HepG2 (cell line): ENCODE measurements around the gene SESN2. TPM values are rescaled to one million over a fixed set of nuclear protein-coding genes. Genes with fewer than 3 reads are reported as not detected.
A peak's percentile ranks its signal among the peaks of the same experiment; 100 is the strongest.

Source experiments
- AGO1 ChIP-seq: fragments of 200-400 bp; formaldehyde crosslinking; IDR thresholded peaks from 2 replicates; pipeline ENCODE4 v1.6.1; 2017; ENCODE audit warnings: mild to moderate bottlenecking, low read depth, low read length, moderate library complexity; ENCODE audit not compliant: poor library complexity, severe bottlenecking
- CENPX ChIP-seq: sonication (generic); formaldehyde crosslinking; IDR thresholded peaks from 2 replicates; pipeline ENCODE4 v1.9.0; 2021; ENCODE audit warnings: mild to moderate bottlenecking, missing genetic modification reagents, moderate library complexity
- DNMT1 ChIP-seq: sonication (generic); formaldehyde crosslinking; IDR thresholded peaks from 2 replicates; pipeline ENCODE4 v1.5.1; 2020; ENCODE audit warnings: mild to moderate bottlenecking, missing genetic modification reagents
- HNRNPLL ChIP-seq: fragments of 200-400 bp; formaldehyde crosslinking; IDR thresholded peaks from 2 replicates; pipeline ENCODE4 v1.6.1; 2017; ENCODE audit warnings: mild to moderate bottlenecking, low read depth, low read length; ENCODE audit not compliant: poor library complexity, severe bottlenecking
- KDM2A ChIP-seq: sonication (generic); formaldehyde crosslinking; IDR thresholded peaks from 2 replicates; pipeline ENCODE4 v1.4.0; 2020; ENCODE audit warnings: low read depth, missing genetic modification reagents, borderline replicate concordance
- MXD4 ChIP-seq: IDR thresholded peaks from 2 replicates; pipeline ENCODE4 v1.6.1; 2016; ENCODE audit warnings: mild to moderate bottlenecking, missing biosample characterization, missing genetic modification reagents
- NBN ChIP-seq: fragments of 450-650 bp; conservative IDR thresholded peaks from 2 replicates; pipeline ENCODE4 v1.6.1; 2017
- NFATC3 ChIP-seq: sonication (generic); formaldehyde crosslinking; IDR thresholded peaks from 2 replicates; pipeline ENCODE4 v1.5.1; 2020; ENCODE audit warnings: mild to moderate bottlenecking, missing genetic modification reagents
- NR3C1 ChIP-seq: sonication (generic); formaldehyde crosslinking; IDR thresholded peaks from 2 replicates; pipeline ENCODE4 v1.4.0; 2020; ENCODE audit warnings: missing genetic modification reagents
- PCBP1 ChIP-seq: fragments of 200-400 bp; formaldehyde crosslinking; IDR thresholded peaks from 2 replicates; pipeline ENCODE4 v1.6.1; 2017; ENCODE audit warnings: mild to moderate bottlenecking, low read depth, low read length, borderline replicate concordance
- PCBP2 ChIP-seq: fragments of 200-400 bp; formaldehyde crosslinking; optimal IDR thresholded peaks from 2 replicates; pipeline ENCODE3; 2018; ENCODE audit warnings: low read length, low read depth; ENCODE audit not compliant: poor library complexity, severe bottlenecking
- PTBP1 ChIP-seq: fragments of 200-400 bp; formaldehyde crosslinking; IDR thresholded peaks from 2 replicates; pipeline ENCODE4 v1.6.1; 2018; ENCODE audit warnings: low read length, low read depth; ENCODE audit not compliant: poor library complexity, severe bottlenecking
- RARA ChIP-seq: IDR thresholded peaks from 2 replicates; pipeline ENCODE4 v1.6.1; 2016; ENCODE audit warnings: missing genetic modification reagents, missing compliant biosample characterization
- STAG1 ChIP-seq: sonication (generic); formaldehyde crosslinking; IDR thresholded peaks from 2 replicates; pipeline ENCODE4 v1.4.0; 2020; ENCODE audit warnings: missing genetic modification reagents
- ZBTB20 ChIP-seq: sonication (generic); formaldehyde crosslinking; IDR thresholded peaks from 2 replicates; pipeline ENCODE4 v1.8.1; 2023; ENCODE audit warnings: missing genetic modification reagents, low read depth, mild to moderate bottlenecking, borderline replicate concordance
- ZBTB8A ChIP-seq: sonication (generic); formaldehyde crosslinking; IDR thresholded peaks from 2 replicates; pipeline ENCODE4 v1.4.0; 2020; ENCODE audit warnings: mild to moderate bottlenecking, low read depth, missing genetic modification reagents, borderline replicate concordance
- ZNF354B ChIP-seq: sonication (generic); formaldehyde crosslinking; IDR thresholded peaks from 2 replicates; pipeline ENCODE4 v1.8.0; 2022; ENCODE audit warnings: mild to moderate bottlenecking, missing genetic modification reagents
- ZNF460 ChIP-seq: sonication (generic); formaldehyde crosslinking; IDR thresholded peaks from 2 replicates; pipeline ENCODE4 v1.5.1; 2020; ENCODE audit warnings: missing genetic modification reagents, mild to moderate bottlenecking, borderline replicate concordance
- ZNF468 ChIP-seq: sonication (generic); formaldehyde crosslinking; IDR thresholded peaks from 2 replicates; pipeline ENCODE4 v1.8.0; 2022; ENCODE audit warnings: mild to moderate bottlenecking, moderate library complexity, missing genetic modification reagents
- ZNF510 ChIP-seq: sonication (generic); formaldehyde crosslinking; IDR thresholded peaks from 2 replicates; pipeline ENCODE4 v1.4.0; 2020; ENCODE audit warnings: low read depth, mild to moderate bottlenecking, missing genetic modification reagents
- ZNF546 ChIP-seq: sonication (generic); formaldehyde crosslinking; conservative IDR thresholded peaks from 2 replicates; pipeline ENCODE4 v1.8.1; 2023; ENCODE audit warnings: mild to moderate bottlenecking, missing genetic modification reagents
- ZNF556 ChIP-seq: sonication (generic); formaldehyde crosslinking; IDR thresholded peaks from 2 replicates; pipeline ENCODE4 v1.4.0; 2020; ENCODE audit warnings: mild to moderate bottlenecking, missing genetic modification reagents, borderline replicate concordance
- ZNF607 ChIP-seq: sonication (generic); formaldehyde crosslinking; IDR thresholded peaks from 2 replicates; pipeline ENCODE4 v1.5.1; 2020; ENCODE audit warnings: missing genetic modification reagents, mild to moderate bottlenecking, borderline replicate concordance
- ZNF652 ChIP-seq: IDR thresholded peaks from 2 replicates; pipeline ENCODE4 v1.6.1; 2016; ENCODE audit warnings: low read depth, borderline replicate concordance
- polyA plus RNA-seq, 8 experiments: library from polyadenylated mRNA; depleted of rRNA in 3 of 8; stranded (reverse) in 7 of 8; unstranded in 1 of 8; fragments of >200 nt; fragmentation: Illumina TruSeq in 4 of 8; extraction: Trizol in 4 of 8; gene quantifications; 2 replicates each; pipeline versions ENCODE4 v1.2.1 to v1.2.3, GENCODE V29; 2011 to 2016; ENCODE audit warnings: low read depth in 4 of 8, missing spikeins in 1 of 8, mixed read lengths in 1 of 8; ENCODE audit not compliant: insufficient read depth in 1 of 8
- total RNA-seq, 5 experiments: library from RNA; depleted of rRNA; stranded (reverse); fragments of >200 nt; fragmentation: Illumina TruSeq; extraction: Trizol; gene quantifications; 2 replicates each; pipeline ENCODE4 v1.2.3, GENCODE V29; 2016; ENCODE audit warnings: low read depth in 1 of 5
- TF ChIP-seq, protein P1 (sequence below): fragments of 450-650 bp; IDR thresholded peaks from 2 replicates; pipeline ENCODE4 v1.6.1; 2017
- TF ChIP-seq, protein P2 (sequence below): sonication (generic); formaldehyde crosslinking; IDR thresholded peaks from 2 replicates; pipeline ENCODE4 v1.5.0; 2020; ENCODE audit warnings: missing genetic modification reagents, mild to moderate bottlenecking, borderline replicate concordance

SESN2 gene
- total and polyA plus RNA-seq, 2 of the 13 experiments (the other 11 are each of a cell fraction or from before 2014, with no cell fraction given): 13.2 to 19.1 TPM

DNA sequence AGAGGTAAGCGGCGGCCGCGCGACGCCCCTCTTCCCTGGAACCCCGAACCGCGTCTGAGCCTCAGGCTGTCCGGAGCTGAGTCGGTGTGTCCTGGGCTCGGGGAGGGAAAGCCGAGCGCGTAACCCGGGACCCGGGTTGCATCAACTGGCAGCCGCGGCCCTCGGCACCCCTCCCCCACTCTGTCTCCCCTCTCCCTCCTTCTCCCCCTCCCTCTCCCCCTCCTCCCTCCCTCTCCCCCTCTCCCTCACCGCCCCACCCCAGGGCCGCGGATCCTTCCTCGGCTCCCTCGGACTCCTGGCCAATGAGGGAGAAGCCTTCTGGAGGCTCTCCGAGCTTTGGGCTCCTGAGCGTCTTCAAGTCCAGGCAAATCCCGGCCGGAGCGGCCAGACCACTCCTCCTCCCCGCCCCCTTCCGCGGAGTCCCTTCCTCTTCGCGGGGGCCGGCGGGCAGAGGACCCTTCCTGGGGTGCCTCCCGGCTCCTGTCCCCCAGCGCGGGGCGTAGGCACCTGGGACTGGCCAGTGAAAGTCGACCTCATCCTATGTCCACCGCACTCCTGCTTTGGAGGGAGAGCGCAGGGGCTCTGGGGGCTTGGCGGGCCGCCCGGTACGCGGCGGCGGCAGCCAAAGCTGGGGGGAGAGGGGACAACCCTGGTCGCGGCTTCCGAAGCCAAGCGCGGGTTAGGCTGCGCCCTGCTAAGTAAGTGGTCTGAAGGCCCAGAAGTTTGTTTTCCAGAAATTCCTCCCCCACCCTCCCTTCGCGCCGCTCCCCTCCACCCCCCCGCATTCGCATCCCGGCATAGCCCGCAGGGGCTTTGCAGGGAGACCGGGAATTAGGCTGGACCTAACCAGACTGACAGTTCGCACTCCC is 850 bp downstream of the SESN2 start (continued):
- TF ChIP-seq ZNF556 (peak; percentile 12; the same call in 1 of the 2 replicates), NFATC3 (CRISPR knock-in tag) (no peak), STAG1 (CRISPR knock-in tag) (no peak), HNRNPLL (peak; percentile 31), RARA (no peak), PCBP2 (no peak), DNMT1 (CRISPR knock-in tag) (no peak), CENPX (no peak), ZNF510 (CRISPR knock-in tag) (no peak), AGO1 (no peak), ZNF354B (CRISPR knock-in tag) (no peak), NR3C1 (no peak), ZNF607 (no peak), ZNF652 (CRISPR knock-in tag) (no peak), ZNF468 (CRISPR knock-in tag) (no peak), ZBTB8A (no peak), MXD4 (CRISPR knock-in tag) (no peak), NBN (no peak), PTBP1 (no peak), KDM2A (CRISPR knock-in tag) (0 out of 2 replicates have a peak, but pooled peaks have one; percentile 14), ZNF546 (CRISPR knock-in tag) (no peak), ZNF460 (CRISPR knock-in tag) (no peak), PCBP1 (peak; percentile 87; the same call in 1 of the 2 replicates), ZBTB20 (no peak)
- TF ChIP-seq, protein P1, sequence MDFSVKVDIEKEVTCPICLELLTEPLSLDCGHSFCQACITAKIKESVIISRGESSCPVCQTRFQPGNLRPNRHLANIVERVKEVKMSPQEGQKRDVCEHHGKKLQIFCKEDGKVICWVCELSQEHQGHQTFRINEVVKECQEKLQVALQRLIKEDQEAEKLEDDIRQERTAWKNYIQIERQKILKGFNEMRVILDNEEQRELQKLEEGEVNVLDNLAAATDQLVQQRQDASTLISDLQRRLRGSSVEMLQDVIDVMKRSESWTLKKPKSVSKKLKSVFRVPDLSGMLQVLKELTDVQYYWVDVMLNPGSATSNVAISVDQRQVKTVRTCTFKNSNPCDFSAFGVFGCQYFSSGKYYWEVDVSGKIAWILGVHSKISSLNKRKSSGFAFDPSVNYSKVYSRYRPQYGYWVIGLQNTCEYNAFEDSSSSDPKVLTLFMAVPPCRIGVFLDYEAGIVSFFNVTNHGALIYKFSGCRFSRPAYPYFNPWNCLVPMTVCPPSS: no peak
- TF ChIP-seq, protein P2, sequence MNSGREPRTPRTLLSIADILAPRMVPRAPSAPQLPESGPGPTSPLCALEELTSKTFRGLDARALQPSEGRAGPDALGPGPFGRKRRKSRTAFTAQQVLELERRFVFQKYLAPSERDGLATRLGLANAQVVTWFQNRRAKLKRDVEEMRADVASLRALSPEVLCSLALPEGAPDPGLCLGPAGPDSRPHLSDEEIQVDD (CRISPR knock-in tag): no peak
